B cell (primary cell): Measurements from ENCODE around the gene RABGAP1.
A peak's percentile ranks its signal among the peaks of the same experiment; 100 is the strongest.

Experiments used
- EZH2 ChIP-seq: IDR thresholded peaks from 2 replicates; pipeline ENCODE4 v1.6.1; 2012; ENCODE audit warnings: borderline replicate concordance, low read depth, mild to moderate bottlenecking, moderate library complexity, low read length; ENCODE audit not compliant: insufficient read depth, poor library complexity, severe bottlenecking
- TF ChIP-seq, protein P1 (sequence below): fragments of 200-600 bp; IDR thresholded peaks from one replicate; pipeline ENCODE4 v1.8.0; 2022; ENCODE audit warnings: antibody characterized with exemption, mild to moderate bottlenecking

DNA sequence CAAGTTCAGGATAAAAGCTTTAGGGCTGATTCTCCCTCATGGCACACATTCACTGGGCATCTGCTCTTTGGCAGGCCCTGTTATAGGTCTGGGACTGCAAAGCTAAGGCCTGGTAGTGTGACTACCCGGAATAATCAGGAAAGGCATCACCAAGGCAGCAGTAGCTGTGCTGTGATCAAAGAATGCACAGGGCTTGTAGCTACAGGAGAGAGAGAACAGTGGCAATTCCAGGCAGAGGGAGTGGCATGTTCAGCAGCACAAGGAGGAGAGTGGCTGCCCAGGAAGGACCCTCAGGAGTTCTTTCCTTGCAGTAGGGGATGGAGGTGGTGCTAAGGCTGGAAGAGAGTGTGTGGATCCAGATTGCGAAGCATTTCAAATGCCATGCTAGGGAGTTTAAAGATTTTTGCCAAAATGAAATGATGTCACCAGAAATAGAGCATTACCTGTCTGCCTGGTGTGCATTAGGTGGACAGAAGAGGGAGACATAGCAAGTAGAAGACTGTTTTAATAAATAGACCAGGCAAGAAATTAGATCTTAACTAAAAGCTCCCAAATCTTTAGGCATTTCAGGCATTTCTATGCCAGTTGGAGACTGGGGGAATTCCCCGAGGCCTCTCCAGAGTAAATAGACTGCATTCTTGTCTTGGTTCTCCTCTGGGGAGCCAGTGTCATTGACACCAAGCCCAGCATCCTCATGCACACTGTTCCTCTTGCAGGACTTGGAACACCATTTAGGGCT is 161.7 kb downstream of the RABGAP1 start:
- TF ChIP-seq, protein P1, sequence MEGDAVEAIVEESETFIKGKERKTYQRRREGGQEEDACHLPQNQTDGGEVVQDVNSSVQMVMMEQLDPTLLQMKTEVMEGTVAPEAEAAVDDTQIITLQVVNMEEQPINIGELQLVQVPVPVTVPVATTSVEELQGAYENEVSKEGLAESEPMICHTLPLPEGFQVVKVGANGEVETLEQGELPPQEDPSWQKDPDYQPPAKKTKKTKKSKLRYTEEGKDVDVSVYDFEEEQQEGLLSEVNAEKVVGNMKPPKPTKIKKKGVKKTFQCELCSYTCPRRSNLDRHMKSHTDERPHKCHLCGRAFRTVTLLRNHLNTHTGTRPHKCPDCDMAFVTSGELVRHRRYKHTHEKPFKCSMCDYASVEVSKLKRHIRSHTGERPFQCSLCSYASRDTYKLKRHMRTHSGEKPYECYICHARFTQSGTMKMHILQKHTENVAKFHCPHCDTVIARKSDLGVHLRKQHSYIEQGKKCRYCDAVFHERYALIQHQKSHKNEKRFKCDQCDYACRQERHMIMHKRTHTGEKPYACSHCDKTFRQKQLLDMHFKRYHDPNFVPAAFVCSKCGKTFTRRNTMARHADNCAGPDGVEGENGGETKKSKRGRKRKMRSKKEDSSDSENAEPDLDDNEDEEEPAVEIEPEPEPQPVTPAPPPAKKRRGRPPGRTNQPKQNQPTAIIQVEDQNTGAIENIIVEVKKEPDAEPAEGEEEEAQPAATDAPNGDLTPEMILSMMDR: peak; percentile 36
- no peak for TF ChIP-seq EZH2
